HepG2 (cell line): Measurements from ENCODE around the gene SH2D7. TPM values are rescaled to one million over a fixed set of nuclear protein-coding genes. Genes with fewer than 3 reads are reported as not detected.

Source experiments
- ATM ChIP-seq: fragments of 450-650 bp; IDR thresholded peaks from 2 replicates; pipeline ENCODE4 v1.7.1; 2017; ENCODE audit warnings: mild to moderate bottlenecking, borderline replicate concordance
- CREM ChIP-seq, 2 experiments: sonication (generic) in 1 of 2; formaldehyde crosslinking in 1 of 2; IDR thresholded peaks; 2 replicates each; pipeline versions ENCODE4 v1.4.0 to v1.6.1; 2016 to 2020; ENCODE audit warnings: antibody characterized with exemption in 1 of 2, mild to moderate bottlenecking in 1 of 2, missing genetic modification reagents in 1 of 2
- FOSL2 ChIP-seq: sonication (generic); formaldehyde crosslinking; IDR thresholded peaks from 2 replicates; pipeline ENCODE4 v1.4.0; 2020; ENCODE audit warnings: missing genetic modification reagents
- KAT7 ChIP-seq: IDR thresholded peaks from 2 replicates; pipeline ENCODE4 v1.6.1; 2018; ENCODE audit warnings: borderline replicate concordance, missing compliant biosample characterization
- NFRKB ChIP-seq: fragments of 450-650 bp; IDR thresholded peaks from 2 replicates; pipeline ENCODE4 v1.6.1; 2017
- RARA ChIP-seq: IDR thresholded peaks from 2 replicates; pipeline ENCODE4 v1.6.1; 2016; ENCODE audit warnings: missing genetic modification reagents, missing compliant biosample characterization
- SMARCE1 ChIP-seq: fragments of 450-650 bp; IDR thresholded peaks from 2 replicates; pipeline ENCODE4 v1.6.1; 2017; ENCODE audit warnings: borderline replicate concordance
- TEAD2 ChIP-seq: sonication (generic); formaldehyde crosslinking; IDR thresholded peaks from 2 replicates; pipeline ENCODE4 v1.9.0; 2021; ENCODE audit warnings: missing genetic modification reagents
- ZBTB3 ChIP-seq: sonication (generic); formaldehyde crosslinking; IDR thresholded peaks from 2 replicates; pipeline ENCODE4 v1.4.0; 2020; ENCODE audit warnings: low read depth, mild to moderate bottlenecking, moderate library complexity, missing genetic modification reagents, borderline replicate concordance
- ZNF468 ChIP-seq: sonication (generic); formaldehyde crosslinking; IDR thresholded peaks from 2 replicates; pipeline ENCODE4 v1.8.0; 2022; ENCODE audit warnings: mild to moderate bottlenecking, moderate library complexity, missing genetic modification reagents
- ZNF530 ChIP-seq: sonication (generic); formaldehyde crosslinking; IDR thresholded peaks from 2 replicates; pipeline ENCODE4 v1.5.0; 2020; ENCODE audit warnings: low read depth, mild to moderate bottlenecking, missing genetic modification reagents
- ZNF577 ChIP-seq: sonication (generic); formaldehyde crosslinking; IDR thresholded peaks from 2 replicates; pipeline ENCODE4 v1.4.0; 2020; ENCODE audit warnings: mild to moderate bottlenecking, low read depth, missing genetic modification reagents, borderline replicate concordance
- ZNF746 ChIP-seq: sonication (generic); formaldehyde crosslinking; IDR thresholded peaks from 2 replicates; pipeline ENCODE4 v1.8.0; 2022; ENCODE audit warnings: mild to moderate bottlenecking, missing genetic modification reagents
- polyA plus RNA-seq, 8 experiments: library from polyadenylated mRNA; depleted of rRNA in 3 of 8; stranded (reverse) in 7 of 8; unstranded in 1 of 8; fragments of >200 nt; fragmentation: Illumina TruSeq in 4 of 8; extraction: Trizol in 4 of 8; gene quantifications; 2 replicates each; pipeline versions ENCODE4 v1.2.1 to v1.2.3, GENCODE V29; 2011 to 2016; ENCODE audit warnings: low read depth in 4 of 8, missing spikeins in 1 of 8, mixed read lengths in 1 of 8; ENCODE audit not compliant: insufficient read depth in 1 of 8
- total RNA-seq, 5 experiments: library from RNA; depleted of rRNA; stranded (reverse); fragments of >200 nt; fragmentation: Illumina TruSeq; extraction: Trizol; gene quantifications; 2 replicates each; pipeline ENCODE4 v1.2.3, GENCODE V29; 2016; ENCODE audit warnings: low read depth in 1 of 5
- TF ChIP-seq, protein P1 (sequence below), 2 experiments: sonication (generic) in 1 of 2; formaldehyde crosslinking in 1 of 2; IDR thresholded peaks; 2 replicates each; pipeline versions ENCODE4 v1.4.0 to v1.6.1; 2018 to 2020; ENCODE audit warnings: missing genetic modification reagents in 2 of 2, borderline replicate concordance in 1 of 2, low read depth in 1 of 2, mild to moderate bottlenecking in 1 of 2, missing biosample characterization in 1 of 2
- TF ChIP-seq, protein P2 (sequence below): sonication (generic); formaldehyde crosslinking; IDR thresholded peaks from 2 replicates; pipeline ENCODE4 v1.4.0; 2020; ENCODE audit warnings: mild to moderate bottlenecking, missing genetic modification reagents, borderline replicate concordance
- TF ChIP-seq, protein P3 (sequence below): IDR thresholded peaks from 2 replicates; pipeline ENCODE4 v1.6.1; 2016; ENCODE audit warnings: low read depth
- TF ChIP-seq, protein P4 (sequence below): sonication (generic); formaldehyde crosslinking; IDR thresholded peaks from 2 replicates; pipeline ENCODE4 v1.5.0; 2020; ENCODE audit warnings: mild to moderate bottlenecking, missing genetic modification reagents
- TF ChIP-seq, protein P5 (sequence below): IDR thresholded peaks from 2 replicates; pipeline ENCODE4 v1.6.1; 2016; ENCODE audit warnings: mild to moderate bottlenecking, missing biosample characterization, missing genetic modification reagents

SH2D7 gene
- total and polyA plus RNA-seq, 2 of the 13 experiments (the other 11 are each of a cell fraction or from before 2014, with no cell fraction given), result not detected

DNA sequence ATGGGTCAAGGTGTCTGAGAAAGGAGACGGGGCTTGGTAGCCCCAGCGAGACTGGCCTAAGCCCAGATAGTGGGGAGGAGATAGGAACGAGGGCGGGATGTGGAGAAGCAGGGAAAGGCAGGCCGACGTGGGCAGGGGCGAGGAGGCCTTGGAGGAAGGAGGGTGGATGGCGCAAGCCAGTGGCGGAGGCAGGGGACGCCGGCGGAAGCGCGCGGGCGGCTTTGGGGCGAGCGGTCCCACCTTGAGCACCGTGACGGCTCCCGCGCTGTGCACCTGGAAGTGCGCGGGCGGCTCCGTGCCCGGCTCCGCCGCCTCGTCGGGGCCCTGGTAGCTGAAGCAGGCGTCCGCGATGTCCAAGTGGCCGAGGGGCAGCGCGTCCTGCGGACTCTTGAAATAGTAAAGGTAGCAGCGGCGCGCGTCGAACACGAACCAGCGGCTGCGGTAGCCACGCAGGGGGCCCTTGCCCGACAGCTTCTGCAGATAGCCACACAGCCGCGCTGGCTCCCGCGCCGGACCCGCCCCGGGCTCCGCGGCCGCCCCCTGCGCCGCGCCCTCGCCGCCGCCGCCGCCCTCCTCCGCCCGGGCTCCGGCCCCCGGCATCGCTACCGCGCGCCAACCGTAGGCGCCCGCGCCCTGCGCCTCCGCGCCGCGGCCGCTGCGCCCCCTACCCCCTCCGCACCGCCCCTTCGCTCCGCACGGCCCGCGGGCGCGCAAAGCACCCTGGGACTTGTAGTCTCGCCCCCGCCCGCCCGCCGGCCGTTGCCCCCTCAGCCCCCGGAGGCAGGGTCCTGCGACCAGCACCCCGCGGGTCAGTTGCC lies 15.1 kb upstream of the SH2D7 start, which contains the start of gene TBC1D2B (continued):
- TF ChIP-seq, protein P1, sequence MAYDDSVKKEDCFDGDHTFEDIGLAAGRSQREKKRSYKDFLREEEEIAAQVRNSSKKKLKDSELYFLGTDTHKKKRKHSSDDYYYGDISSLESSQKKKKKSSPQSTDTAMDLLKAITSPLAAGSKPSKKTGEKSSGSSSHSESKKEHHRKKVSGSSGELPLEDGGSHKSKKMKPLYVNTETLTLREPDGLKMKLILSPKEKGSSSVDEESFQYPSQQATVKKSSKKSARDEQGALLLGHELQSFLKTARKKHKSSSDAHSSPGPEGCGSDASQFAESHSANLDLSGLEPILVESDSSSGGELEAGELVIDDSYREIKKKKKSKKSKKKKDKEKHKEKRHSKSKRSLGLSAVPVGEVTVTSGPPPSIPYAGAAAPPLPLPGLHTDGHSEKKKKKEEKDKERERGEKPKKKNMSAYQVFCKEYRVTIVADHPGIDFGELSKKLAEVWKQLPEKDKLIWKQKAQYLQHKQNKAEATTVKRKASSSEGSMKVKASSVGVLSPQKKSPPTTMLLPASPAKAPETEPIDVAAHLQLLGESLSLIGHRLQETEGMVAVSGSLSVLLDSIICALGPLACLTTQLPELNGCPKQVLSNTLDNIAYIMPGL (CRISPR knock-in tag; IDR thresholded peaks at IDR 0.05; ENCODE audit: borderline replicate concordance in 1 of 2, low read depth in 1 of 2), result peak in 1 of 2 experiments; percentile 33; a peak in 1 of 4 replicates
- 0 out of 2 replicates have a peak, but pooled peaks have one; percentile 57 for TF ChIP-seq ZNF746
- TF ChIP-seq RARA (CRISPR knock-in tag), result no peak
- no peak for TF ChIP-seq NFRKB
- TF ChIP-seq, protein P2, sequence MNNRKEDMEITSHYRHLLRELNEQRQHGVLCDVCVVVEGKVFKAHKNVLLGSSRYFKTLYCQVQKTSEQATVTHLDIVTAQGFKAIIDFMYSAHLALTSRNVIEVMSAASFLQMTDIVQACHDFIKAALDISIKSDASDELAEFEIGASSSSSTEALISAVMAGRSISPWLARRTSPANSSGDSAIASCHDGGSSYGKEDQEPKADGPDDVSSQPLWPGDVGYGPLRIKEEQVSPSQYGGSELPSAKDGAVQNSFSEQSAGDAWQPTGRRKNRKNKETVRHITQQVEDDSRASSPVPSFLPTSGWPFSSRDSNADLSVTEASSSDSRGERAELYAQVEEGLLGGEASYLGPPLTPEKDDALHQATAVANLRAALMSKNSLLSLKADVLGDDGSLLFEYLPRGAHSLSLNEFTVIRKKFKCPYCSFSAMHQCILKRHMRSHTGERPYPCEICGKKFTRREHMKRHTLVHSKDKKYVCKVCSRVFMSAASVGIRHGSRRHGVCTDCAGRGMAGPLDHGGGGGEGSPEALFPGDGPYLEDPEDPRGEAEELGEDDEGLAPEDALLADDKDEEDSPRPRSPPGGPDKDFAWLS (CRISPR knock-in tag), result no peak
- no peak for TF ChIP-seq SMARCE1
- TF ChIP-seq ZBTB3 (CRISPR knock-in tag), result no peak
- TF ChIP-seq CREM (IDR thresholded peaks at IDR 0.05), result no peak
- no peak for TF ChIP-seq CREM (CRISPR knock-in tag; IDR thresholded peaks at IDR 0.05)
- TF ChIP-seq, protein P3, sequence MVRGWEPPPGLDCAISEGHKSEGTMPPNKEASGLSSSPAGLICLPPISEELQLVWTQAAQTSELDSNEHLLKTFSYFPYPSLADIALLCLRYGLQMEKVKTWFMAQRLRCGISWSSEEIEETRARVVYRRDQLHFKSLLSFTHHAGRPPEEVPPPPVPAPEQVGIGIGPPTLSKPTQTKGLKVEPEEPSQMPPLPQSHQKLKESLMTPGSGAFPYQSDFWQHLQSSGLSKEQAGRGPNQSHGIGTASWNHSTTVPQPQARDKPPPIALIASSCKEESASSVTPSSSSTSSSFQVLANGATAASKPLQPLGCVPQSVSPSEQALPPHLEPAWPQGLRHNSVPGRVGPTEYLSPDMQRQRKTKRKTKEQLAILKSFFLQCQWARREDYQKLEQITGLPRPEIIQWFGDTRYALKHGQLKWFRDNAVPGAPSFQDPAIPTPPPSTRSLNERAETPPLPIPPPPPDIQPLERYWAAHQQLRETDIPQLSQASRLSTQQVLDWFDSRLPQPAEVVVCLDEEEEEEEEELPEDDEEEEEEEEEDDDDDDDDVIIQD (CRISPR knock-in tag), result no peak
- TF ChIP-seq, protein P4, sequence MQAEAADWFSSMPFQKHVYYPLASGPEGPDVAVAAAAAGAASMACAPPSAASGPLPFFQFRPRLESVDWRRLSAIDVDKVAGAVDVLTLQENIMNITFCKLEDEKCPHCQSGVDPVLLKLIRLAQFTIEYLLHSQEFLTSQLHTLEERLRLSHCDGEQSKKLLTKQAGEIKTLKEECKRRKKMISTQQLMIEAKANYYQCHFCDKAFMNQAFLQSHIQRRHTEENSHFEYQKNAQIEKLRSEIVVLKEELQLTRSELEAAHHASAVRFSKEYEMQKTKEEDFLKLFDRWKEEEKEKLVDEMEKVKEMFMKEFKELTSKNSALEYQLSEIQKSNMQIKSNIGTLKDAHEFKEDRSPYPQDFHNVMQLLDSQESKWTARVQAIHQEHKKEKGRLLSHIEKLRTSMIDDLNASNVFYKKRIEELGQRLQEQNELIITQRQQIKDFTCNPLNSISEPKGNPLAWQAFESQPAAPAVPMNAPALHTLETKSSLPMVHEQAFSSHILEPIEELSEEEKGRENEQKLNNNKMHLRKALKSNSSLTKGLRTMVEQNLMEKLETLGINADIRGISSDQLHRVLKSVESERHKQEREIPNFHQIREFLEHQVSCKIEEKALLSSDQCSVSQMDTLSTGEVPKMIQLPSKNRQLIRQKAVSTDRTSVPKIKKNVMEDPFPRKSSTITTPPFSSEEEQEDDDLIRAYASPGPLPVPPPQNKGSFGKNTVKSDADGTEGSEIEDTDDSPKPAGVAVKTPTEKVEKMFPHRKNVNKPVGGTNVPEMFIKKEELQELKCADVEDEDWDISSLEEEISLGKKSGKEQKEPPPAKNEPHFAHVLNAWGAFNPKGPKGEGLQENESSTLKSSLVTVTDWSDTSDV, result 0 out of 2 replicates have a peak, but pooled peaks have one; percentile 75
- no peak for TF ChIP-seq FOSL2 (CRISPR knock-in tag)
- no peak for TF ChIP-seq ZNF468
- TF ChIP-seq ZNF577, result no peak
- TF ChIP-seq KAT7, result peak; percentile 40; the same call in 1 of the 2 replicates
- no peak for TF ChIP-seq TEAD2 (CRISPR knock-in tag)
- no peak for TF ChIP-seq ATM
- no peak for TF ChIP-seq ZNF530
- TF ChIP-seq, protein P5, sequence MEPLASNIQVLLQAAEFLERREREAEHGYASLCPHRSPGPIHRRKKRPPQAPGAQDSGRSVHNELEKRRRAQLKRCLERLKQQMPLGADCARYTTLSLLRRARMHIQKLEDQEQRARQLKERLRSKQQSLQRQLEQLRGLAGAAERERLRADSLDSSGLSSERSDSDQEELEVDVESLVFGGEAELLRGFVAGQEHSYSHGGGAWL (CRISPR knock-in tag), result peak; percentile 47; the same call in 1 of the 2 replicates
